ENCODE measurements around the gene CNGA1.
A peak's percentile ranks its signal among the peaks of the same experiment; 100 is the strongest.

Gene CNGA1

GRCh38 chr4:48016141-48017107, at the start of gene CNGA1, which contains the start of gene NIPAL1:
Gene CNGA1 (minus strand): TSS chr4:48016681. CDS start chr4:47952689, 63,992 bp downstream.
Gene NIPAL1 (plus strand): TSS chr4:48016772. CDS start chr4:48016840, 68 bp downstream.
- FAIRE-seq (no peak), DNase-seq (ENCODE audit: insufficient read length, low spot score) (peak; percentile 29)
- TF ChIP-seq POLR2A (IDR thresholded peaks at IDR 0.05; ENCODE audit: low read depth, low read length): no peak

GRCh38 chr4:48065587-48066052, 49.1 kb upstream of the CNGA1 start:
- DNase-seq (ENCODE audit: insufficient read length, low spot score) (no peak), FAIRE-seq (no peak)
- TF ChIP-seq POLR2A (IDR thresholded peaks at IDR 0.05; ENCODE audit: low read depth, low read length): no peak

DNA sequence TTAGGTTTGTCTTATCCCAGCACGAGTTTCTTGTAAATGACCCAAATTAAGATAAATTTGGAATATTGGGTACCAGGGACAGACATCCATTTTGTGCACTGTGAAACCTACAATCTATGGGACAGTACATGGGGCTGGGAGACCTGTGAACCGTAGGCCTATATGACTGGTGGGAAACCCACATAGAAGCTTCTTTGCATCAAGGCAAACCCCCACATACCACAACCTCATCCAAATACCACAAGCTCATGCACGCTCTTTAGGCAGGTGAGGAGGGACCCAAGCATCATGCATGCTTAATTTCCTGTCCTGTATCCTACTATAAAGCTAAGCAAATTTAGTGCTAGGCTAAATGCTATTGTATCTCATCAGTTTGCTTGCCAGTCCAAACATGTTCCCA, 47.9 kb upstream of the CNGA1 start:
- FAIRE-seq (no peak), DNase-seq (ENCODE audit: insufficient read length, low spot score) (no peak)
- no peak for TF ChIP-seq POLR2A (IDR thresholded peaks at IDR 0.05; ENCODE audit: low read depth, low read length)

DNA sequence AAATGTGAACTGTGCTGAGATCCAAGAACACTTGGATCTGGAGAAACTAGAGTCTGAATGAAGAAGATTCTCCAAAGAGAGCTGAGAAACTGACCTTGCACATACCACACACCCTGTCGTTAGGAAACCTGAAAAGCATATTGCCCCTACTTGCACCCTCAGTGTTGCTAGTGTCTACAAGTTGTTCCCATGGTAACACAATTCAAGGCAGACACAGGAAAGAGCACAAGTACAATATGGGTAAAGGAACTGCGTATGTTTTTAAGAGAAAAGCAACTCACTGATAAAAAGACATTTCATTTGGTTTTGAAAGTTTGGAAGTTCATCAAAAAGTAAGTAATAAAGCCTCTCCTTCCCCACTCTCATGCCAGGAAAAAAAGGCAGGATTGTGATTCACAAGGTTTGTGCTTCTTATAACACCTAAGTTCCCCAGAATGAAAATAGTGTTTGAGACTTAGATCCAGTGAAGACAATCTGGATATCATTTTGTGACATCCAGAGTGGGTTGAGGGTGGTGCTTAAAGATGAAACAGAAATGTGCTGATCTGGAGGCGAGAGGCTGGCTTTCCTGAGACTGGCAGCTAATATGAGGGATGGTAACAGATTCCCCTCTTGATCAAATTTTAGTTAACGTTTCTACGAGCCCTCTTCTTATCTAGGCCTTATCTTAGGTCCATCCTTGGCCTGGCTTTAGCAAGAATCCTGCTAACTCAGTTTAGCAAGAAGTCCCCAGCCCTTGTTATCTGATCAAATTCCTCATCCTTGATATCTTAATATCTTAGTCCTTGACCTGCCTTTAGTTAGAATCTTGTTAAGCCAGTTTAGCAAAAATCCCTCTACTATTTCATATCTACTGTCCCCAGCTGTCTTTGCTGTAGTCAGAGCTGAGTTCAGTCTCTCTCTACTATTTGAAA, 42.4 kb upstream of the CNGA1 start:
- no peak for FAIRE-seq
- DNase-seq (ENCODE audit: insufficient read length, low spot score): no peak
- no peak for TF ChIP-seq POLR2A (IDR thresholded peaks at IDR 0.05; ENCODE audit: low read depth, low read length)

GRCh38 chr4:48051078-48051477, 34.6 kb upstream of the CNGA1 start:
- FAIRE-seq: no peak
- no peak for DNase-seq (ENCODE audit: insufficient read length, low spot score)
- TF ChIP-seq POLR2A (IDR thresholded peaks at IDR 0.05; ENCODE audit: low read depth, low read length): no peak

GRCh38 chr4:48049483-48049882, 33.0 kb upstream of the CNGA1 start:
- no peak for FAIRE-seq

GRCh38 chr4:48047896-48048295, 31.4 kb upstream of the CNGA1 start:
- FAIRE-seq (no peak), DNase-seq (ENCODE audit: insufficient read length, low spot score) (no peak)
- TF ChIP-seq POLR2A (IDR thresholded peaks at IDR 0.05; ENCODE audit: low read depth, low read length): no peak

More at GRCh38 chr4:48049483-48049882, 33.0 kb upstream of the CNGA1 start:
- TF ChIP-seq POLR2A (IDR thresholded peaks at IDR 0.05; ENCODE audit: low read depth, low read length): no peak
- no peak for DNase-seq (ENCODE audit: insufficient read length, low spot score)

DNA sequence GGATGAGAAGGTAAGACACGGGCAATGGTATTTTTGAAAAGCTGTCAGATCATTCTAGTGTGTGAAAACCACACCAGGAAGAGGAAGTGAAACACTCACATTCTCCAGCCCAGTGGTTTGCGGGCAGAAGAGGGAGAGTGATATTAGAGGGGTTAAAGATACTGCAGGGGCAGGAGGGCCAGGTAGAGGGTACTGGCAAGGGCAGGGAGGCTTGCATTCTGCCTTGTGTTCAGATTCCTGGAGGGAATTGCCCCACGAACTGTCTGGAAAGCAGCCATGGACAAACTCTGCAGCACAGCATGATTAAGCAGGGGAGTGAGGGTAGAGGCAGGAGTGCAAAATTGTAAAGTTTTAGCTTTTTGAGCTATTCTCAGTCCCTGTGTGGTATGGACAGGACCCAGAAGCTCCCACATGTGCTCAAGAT, 31.0 kb upstream of the CNGA1 start:
- no peak for TF ChIP-seq POLR2A (IDR thresholded peaks at IDR 0.05; ENCODE audit: low read depth, low read length)
- DNase-seq (ENCODE audit: insufficient read length, low spot score) (no peak), FAIRE-seq (no peak)

DNA sequence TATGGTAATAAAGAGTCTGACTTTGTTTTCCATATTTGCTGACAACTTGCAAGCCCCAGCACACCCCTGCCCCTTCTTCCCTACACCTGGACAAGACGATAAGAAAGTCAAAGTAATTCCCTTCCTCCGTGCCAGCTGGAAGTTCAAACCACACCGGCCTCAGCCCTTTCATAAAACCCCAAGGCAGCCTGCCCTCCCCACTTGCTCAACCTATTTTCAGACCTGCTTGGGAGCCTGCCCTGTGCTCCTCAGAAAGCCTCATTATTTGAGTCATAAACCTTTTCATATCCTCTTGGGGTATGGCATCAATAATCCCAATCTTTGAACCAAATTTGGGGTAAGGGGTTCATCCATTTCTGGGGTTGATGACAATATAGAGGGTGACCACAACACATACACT, 29.6 kb upstream of the CNGA1 start:
- FAIRE-seq (no peak), DNase-seq (ENCODE audit: insufficient read length, low spot score) (no peak)
- no peak for TF ChIP-seq POLR2A (IDR thresholded peaks at IDR 0.05; ENCODE audit: low read depth, low read length)

DNA sequence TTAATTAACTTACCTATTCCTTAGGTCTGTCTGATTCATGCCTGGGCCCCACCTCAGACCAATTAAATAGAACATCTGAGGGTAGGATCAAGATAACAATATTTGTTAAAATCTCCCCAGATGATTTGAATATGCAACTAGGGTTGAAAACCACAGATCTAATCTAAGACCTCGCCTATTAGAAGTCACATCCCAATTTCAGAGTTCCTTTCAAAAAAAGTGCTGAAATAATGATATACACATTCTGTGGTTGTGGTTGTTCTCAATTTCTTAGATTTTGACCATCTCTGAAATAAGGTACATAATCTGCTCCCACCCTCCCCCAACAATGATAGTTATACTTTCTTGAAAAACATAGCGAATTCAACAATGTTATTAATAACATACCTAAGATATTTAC, 27.8 kb upstream of the CNGA1 start:
- no peak for TF ChIP-seq POLR2A (IDR thresholded peaks at IDR 0.05; ENCODE audit: low read depth, low read length)
- FAIRE-seq (no peak), DNase-seq (ENCODE audit: insufficient read length, low spot score) (no peak)

- no peak for TF ChIP-seq POLR2A (IDR thresholded peaks at IDR 0.05; ENCODE audit: low read depth, low read length)
- DNase-seq (ENCODE audit: insufficient read length, low spot score) (no peak), FAIRE-seq (no peak)
Observed at GRCh38 chr4:48043504-48043903, 27.0 kb upstream of the CNGA1 start.

- TF ChIP-seq POLR2A (IDR thresholded peaks at IDR 0.05; ENCODE audit: low read depth, low read length): no peak
- FAIRE-seq (no peak), DNase-seq (ENCODE audit: insufficient read length, low spot score) (no peak)
Observed at GRCh38 chr4:48042979-48043461, 26.5 kb upstream of the CNGA1 start.

DNA sequence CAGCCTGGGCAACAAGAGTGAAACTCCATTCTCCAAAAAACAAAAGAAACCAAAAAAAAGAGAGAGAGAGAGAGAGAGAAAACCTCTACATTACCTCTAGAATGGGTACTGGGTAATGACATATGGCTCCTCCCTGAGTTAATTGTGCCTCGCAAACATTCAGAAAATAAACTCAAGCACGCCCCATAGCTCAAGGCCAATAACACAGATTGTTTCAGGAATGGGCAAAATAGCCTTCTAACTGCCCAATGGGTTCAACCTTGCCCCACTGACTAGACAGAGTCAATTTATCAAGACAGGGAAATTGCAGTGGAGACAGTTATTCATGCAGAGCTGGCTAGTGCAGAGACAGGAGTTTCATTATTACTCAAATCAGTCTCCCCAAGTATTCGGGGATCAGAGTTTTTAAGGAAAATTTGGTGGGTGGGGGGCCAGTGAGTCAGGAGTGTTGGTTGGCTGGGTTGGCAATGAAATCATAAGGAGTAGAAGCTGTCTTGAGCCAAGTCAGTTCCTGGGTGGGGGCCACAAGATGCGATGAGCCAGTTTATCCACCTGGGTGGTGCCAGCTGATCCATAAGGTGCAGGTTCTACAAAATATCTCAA, 25.2 kb upstream of the CNGA1 start:
- FAIRE-seq: no peak
- no peak for TF ChIP-seq POLR2A (IDR thresholded peaks at IDR 0.05; ENCODE audit: low read depth, low read length)
- no peak for DNase-seq (ENCODE audit: insufficient read length, low spot score)
